Fibroblast of mammary gland (primary cell): ENCODE measurements around the gene DOCK1.

ENCODE experiments used
- DNase-seq: peaks from one replicate; pipeline ENCODE4 v3.0.0-alpha.2; 2010; ENCODE audit warnings: low read depth
- H3K4me3 ChIP-seq: 2 replicates; pipeline ENCODE4 v1.5.1; 2011; ENCODE audit warnings: low read depth, mild to moderate bottlenecking, low read length, moderate library complexity; ENCODE audit not compliant: control insufficient read depth
- TF ChIP-seq, protein P1 (sequence below): conservative IDR thresholded peaks from 2 replicates; pipeline ENCODE4 v1.5.1; 2011; ENCODE audit warnings: low read depth, low read length, inconsistent platforms; ENCODE audit not compliant: control insufficient read depth, insufficient read depth

The DOCK1 gene

DNA sequence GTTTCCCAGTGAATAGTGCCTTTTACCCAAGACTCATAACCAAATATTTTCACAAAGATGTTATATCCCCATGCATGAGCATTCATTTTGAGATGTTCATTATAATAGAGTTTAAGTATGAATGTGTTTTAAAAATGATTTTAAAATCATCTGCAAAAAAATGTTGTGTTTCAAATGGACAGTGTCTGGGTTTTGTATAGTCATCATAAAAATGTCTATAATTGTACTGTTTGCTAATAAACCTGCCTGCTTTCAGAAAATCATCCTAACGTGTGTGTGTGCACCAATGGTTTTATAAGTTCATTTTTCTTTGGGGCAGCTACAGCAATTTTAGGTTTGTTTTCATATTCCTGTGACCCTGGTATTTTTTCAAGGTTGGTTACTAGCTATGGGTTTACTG is 228.0 kb downstream of the DOCK1 start:
- DNase-seq: no peak
- TF ChIP-seq, protein P1, sequence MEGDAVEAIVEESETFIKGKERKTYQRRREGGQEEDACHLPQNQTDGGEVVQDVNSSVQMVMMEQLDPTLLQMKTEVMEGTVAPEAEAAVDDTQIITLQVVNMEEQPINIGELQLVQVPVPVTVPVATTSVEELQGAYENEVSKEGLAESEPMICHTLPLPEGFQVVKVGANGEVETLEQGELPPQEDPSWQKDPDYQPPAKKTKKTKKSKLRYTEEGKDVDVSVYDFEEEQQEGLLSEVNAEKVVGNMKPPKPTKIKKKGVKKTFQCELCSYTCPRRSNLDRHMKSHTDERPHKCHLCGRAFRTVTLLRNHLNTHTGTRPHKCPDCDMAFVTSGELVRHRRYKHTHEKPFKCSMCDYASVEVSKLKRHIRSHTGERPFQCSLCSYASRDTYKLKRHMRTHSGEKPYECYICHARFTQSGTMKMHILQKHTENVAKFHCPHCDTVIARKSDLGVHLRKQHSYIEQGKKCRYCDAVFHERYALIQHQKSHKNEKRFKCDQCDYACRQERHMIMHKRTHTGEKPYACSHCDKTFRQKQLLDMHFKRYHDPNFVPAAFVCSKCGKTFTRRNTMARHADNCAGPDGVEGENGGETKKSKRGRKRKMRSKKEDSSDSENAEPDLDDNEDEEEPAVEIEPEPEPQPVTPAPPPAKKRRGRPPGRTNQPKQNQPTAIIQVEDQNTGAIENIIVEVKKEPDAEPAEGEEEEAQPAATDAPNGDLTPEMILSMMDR: no peak
- no peak overlapping the region for H3K4me3 ChIP-seq

DNA sequence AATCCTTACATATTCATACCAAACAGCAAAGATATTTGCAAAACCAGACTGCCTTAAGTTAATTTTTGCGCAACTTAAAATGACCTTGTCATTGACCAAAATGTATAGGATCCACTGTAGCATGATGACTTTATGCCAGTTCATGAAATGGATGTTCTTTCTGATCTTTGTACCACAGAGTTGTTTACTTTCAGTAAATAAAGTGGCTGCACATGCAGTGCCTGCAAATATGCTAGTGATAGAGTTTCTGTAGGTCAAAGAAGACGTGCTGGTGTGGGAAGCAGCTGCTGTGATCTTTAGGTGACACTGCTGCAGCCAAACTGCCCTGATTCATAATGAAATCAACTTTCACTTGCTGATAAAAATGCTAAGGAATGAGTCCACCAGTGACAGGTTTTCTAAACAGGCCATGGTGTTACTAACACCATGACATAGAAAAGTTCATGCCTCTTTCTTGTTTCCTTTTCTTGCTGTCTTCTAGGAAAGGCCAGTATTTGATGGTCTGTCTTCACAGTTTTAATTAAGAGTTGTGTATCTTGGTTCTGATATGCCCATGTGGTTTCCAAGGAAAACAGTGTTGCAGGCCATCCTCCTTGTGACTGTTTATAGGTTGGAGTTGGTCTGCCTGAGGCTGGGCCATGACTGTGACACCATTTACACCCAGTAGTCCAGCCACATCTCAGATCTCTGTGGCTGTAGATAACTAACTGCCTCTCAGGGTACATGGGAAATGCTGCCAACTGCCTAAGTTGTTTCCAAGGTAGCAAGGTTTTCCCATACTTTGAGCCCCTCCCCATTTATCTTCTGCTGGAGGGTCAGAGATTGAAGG is 228.7 kb downstream of the DOCK1 start:
- H3K4me3 ChIP-seq: no peak overlapping the region
- DNase-seq: no peak
- TF ChIP-seq, protein P1: no peak

DNA sequence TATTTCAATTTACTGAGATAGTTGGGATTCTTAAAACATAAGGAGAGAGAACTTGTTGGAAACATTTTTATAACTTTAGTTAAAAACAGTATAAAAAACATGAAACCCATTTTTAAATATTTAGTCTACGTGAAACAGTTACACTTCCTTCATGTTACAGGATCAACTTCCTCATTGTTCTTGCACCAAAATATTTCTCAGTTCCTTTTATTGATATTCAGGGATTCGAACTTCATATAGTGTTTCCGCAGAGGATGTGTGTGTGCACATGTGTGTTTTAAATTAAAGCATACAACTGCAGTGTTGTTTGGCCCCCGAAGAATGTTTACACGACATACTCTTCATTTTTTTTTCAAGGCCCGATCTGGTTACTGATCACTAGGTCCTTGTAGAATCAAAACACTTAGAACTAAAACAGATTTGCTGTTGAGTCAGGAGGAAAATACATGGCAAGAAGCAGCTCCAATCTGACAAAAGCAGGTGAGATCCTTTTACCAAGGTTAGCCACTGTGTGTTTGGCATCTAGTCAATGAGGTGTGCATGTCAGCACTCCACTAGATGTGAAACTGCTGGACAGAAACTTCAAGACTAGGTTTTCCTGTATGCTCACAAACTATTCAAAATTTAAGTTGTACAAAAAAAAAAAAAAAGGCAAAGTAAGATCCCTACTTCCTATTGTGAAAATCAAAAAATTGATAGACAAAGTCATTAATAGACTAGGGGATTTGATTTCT is 230.8 kb downstream of the DOCK1 start:
- TF ChIP-seq, protein P1: no peak
- DNase-seq: no peak

DNA sequence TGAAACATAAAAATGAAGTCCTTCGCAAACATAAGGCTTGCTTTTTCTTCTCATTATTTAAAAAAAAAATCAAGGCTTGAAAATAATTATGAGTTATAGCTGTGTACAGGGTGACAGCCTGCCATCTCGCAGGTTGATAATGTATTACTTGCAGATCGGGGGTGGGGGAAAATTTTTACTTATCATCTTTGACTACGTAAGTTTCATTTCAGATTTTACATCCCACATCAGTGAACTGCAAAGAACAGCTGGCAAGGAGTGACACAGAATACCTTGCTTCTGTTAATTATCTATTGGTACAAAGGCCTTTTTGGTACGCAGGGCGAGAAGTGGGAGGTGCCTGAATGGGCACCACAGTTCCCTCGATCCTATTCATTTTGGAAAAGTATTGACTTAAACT is 232.2 kb downstream of the DOCK1 start:
- TF ChIP-seq, protein P1: no peak
- H3K4me3 ChIP-seq: no peak overlapping the region
- DNase-seq: no peak

More for the DNA sequence above, 230.8 kb downstream of the DOCK1 start:
- H3K4me3 ChIP-seq: no peak overlapping the region

DNA sequence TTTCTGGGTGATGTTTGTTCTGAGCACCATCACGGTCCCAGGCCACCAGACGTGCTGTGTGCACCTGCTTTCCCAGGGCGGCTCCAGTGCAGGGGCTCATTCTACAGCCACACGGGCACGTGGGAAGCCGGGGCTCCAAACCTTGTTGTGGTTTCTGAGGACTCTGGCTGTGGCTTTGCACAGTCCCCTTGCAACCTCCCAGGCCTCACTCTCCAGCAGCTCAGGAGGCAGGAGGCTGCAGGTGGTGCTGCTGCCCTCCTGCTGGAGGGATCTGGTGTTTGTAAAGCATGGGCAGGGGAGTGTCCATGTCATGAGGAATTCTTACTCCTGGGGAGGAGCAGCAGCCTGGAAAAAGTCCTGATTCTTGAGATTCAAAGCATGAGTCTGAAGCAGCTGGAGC is 236.9 kb downstream of the DOCK1 start:
- TF ChIP-seq, protein P1: no peak
- DNase-seq: no peak
- H3K4me3 ChIP-seq: no peak overlapping the region

DNA sequence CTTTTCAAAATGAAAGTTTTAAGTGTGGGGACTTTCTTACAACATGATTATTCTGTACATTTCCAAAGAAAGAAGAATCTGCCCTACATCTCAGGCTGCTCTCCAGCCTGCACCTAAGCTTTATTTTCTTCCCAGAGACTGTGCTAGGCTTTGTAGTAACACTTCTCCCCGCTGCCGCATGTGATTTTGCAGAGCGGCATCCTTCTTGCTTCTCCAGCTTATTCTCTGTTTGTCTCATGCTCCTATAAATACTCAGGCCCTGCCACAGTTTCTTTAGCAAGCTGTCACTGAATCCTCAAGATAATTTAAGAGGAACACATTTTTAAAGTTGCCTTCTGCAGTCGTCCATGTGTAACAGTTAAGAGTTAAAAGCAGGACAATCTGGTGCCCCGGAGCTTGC is 237.6 kb downstream of the DOCK1 start:
- TF ChIP-seq, protein P1: no peak
- no peak for DNase-seq
- no peak overlapping the region for H3K4me3 ChIP-seq
